GM12873 (cell line): ENCODE data around the gene MEA1.

ENCODE experiments used
- TF ChIP-seq, protein P1 (sequence below): IDR thresholded peaks from 2 replicates; pipeline ENCODE4 v1.5.1; 2012; ENCODE audit warnings: low read depth, mild to moderate bottlenecking, moderate library complexity, low read length, control low read depth; ENCODE audit not compliant: insufficient read depth; ENCODE audit errors: missing control alignments

The MEA1 gene

GRCh38 chr6:43013843-43014433, at the start of gene MEA1, which contains the start of gene KLHDC3:
TSS of gene MEA1 (minus strand) at chr6:43013946. CDS start at chr6:43013813, 133 bp downstream.
TSS of gene KLHDC3 (plus strand) at chr6:43014249. CDS start at chr6:43017193, 2,944 bp downstream.
- TF ChIP-seq, protein P1, sequence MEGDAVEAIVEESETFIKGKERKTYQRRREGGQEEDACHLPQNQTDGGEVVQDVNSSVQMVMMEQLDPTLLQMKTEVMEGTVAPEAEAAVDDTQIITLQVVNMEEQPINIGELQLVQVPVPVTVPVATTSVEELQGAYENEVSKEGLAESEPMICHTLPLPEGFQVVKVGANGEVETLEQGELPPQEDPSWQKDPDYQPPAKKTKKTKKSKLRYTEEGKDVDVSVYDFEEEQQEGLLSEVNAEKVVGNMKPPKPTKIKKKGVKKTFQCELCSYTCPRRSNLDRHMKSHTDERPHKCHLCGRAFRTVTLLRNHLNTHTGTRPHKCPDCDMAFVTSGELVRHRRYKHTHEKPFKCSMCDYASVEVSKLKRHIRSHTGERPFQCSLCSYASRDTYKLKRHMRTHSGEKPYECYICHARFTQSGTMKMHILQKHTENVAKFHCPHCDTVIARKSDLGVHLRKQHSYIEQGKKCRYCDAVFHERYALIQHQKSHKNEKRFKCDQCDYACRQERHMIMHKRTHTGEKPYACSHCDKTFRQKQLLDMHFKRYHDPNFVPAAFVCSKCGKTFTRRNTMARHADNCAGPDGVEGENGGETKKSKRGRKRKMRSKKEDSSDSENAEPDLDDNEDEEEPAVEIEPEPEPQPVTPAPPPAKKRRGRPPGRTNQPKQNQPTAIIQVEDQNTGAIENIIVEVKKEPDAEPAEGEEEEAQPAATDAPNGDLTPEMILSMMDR = no peak

- TF ChIP-seq, protein P1 = no peak
Observed at GRCh38 chr6:43062818-43063217, 49.1 kb upstream of the MEA1 start.

DNA sequence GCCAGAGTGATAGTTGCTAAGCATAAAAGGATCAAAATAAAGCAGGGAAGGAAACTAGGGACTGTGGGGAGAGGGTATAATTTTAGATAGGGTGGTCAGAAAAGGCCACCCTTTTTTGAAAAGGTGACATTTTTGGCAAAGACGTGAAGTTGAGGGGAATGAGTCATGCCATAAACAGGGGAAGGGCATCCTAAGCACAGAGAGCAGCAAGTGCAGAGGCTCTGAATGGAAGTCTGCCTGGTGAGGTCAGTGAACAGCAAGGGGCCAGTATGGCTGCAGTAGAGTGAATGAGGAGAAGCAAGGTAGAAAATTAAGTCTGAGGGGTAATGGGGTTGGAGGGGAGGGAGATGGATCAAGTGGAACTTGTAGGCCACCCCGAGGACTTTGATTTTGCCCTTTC, 48.1 kb upstream of the MEA1 start:
- TF ChIP-seq, protein P1 = no peak

DNA sequence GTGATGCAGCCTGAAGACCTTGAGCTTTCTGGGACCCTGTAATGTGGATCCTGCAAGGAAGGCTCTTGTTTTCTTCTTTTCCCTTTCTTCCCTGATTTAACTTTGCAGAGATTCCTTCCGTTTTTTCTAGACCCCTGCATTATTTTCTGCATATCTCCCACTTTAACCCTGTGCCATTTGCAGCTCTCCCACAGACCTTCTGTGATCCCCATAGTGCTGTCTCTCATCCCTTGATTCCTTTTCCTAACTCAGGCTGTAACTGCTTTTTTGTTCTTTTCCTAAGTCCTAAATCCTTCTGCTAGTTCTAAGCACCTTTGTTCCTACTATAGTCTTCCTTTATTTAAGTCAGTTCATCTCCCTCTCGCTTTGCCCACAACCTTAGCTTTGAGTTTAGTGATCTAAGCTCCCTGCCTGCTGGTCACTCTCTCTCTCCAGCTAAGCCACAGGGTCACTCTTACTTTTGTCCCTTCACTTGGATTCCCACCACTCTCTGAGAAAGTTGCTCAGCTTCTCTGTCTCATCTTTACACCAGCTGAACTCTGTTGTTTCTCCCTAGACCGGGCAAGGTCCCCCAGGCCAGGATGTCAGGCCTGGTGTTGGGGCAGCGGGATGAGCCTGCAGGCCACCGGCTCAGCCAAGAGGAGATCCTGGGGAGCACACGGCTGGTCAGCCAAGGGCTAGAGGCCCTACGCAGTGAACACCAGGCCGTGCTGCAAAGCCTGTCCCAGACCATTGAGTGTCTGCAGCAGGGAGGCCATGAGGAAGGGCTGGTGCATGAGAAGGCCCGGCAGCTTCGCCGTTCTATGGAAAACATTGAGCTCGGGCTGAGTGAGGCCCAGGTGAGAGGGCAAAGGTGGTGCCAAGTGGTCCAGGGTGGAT, 47.2 kb upstream of the MEA1 start:
- TF ChIP-seq, protein P1 = no peak

DNA sequence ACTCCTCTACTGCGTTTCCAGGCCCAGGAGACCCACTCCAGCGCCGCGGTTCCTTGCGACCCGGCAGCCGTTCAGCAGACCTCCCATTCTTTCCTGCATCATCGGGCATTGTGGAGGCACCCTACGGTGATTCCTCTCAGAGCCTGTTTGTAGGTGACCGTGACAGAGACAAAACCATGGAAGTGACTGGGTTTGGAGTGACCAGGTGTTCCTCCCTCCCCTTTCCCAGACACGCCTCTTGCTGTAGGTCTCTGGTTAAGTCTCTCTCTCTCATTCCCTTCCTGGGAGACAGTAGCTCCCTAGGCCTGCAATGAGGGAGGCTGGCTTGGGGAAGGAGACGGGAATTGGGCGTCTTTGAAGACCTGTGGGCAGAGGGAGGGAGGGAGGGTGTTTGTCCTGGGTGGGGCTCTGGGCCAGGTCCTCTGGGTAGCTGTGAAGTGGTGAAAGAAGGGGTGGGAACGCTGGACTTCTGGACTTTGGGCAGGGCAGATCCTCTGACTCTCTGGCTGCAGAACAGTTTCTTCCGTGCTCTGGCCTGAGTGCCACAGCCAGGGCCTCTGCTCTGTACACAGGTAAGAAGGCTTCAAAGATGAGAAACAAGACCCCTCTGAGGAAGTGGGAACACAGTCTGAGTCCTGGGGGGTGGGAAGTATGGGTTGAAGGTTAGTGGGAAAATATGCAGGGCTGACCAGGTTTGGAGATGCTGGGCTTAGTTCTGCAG, 46.4 kb upstream of the MEA1 start:
- TF ChIP-seq, protein P1 = no peak

GRCh38 chr6:43059168-43060033, 45.7 kb upstream of the MEA1 start, which contains the start of the genes KLC4 and MRPL2:
TSS of gene KLC4 (plus strand) at chr6:43059631. CDS start at chr6:43061336, 1,705 bp downstream.
TSS of gene MRPL2 (minus strand) at chr6:43059434. CDS start at chr6:43059381, 53 bp downstream.
- TF ChIP-seq, protein P1 = no peak
